GM18951 (cell line): ENCODE results near the gene FITM1.

Experiments used
- POLR2A ChIP-seq: IDR thresholded peaks from 4 replicates; pipeline ENCODE4 v1.6.1; 2011; ENCODE audit warnings: mild to moderate bottlenecking; ENCODE audit not compliant: insufficient read length, insufficient read depth; ENCODE audit errors: extremely low read depth
- in situ Hi-C: fragments of 300-500 bp; cut with MboI; formaldehyde crosslinking; loops from one replicate; pipeline ENCODE4 v1.12.0; 2022; ENCODE audit warnings: low sequenced_read_pairs, mixed read lengths, inconsistent platforms; ENCODE audit not compliant: unreplicated experiment

Gene FITM1

GRCh38 chr14:24092505-24093206 is 37.8 kb upstream of the FITM1 start:
- TF ChIP-seq POLR2A: no peak
- in situ Hi-C loops: loop anchor here (25.0 kb wide), 1 partner anchor 105 kb away; the partner anchor contains the start of gene DHRS4L2

- TF ChIP-seq POLR2A: no peak
- in situ Hi-C loops: loop anchor here (25.0 kb wide), 1 partner anchor 106 kb away; the partner anchor contains the start of gene DHRS4L2
These were observed 37.1 kb upstream of the FITM1 start for GRCh38 chr14:24093207-24093900.

GRCh38 chr14:24093901-24094840 is 36.3 kb upstream of the FITM1 start, which contains the start of gene PCK2:
TSS of gene PCK2 (plus strand) at chr14:24094311. CDS start at chr14:24094406, 95 bp downstream.
- in situ Hi-C loops: loop anchor here (25.0 kb wide), 1 partner anchor 107 kb away; the partner anchor contains the start of gene DHRS4L2
- TF ChIP-seq POLR2A: peak; percentile 98

DNA sequence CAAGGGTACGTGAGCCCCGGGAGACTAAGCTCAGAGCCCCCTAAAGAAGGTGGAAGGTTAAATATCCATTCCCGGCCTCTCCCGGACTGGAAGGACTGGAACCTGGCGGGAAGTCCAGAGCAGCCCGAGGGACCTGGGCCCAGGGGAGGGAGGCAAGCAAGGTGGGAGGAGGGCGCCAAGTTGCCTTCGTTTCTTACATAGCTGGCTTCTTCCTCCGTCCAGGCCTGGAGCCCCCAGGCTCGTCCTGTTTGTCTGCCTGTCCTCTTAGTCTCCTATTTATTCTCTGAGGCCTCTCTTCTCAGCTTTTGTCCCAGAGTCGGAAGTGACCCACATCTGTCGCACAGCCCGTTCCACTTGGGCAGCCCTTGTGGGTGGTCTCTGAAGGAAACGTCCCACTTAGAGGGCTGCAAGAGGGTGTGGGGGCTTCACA is 35.6 kb upstream of the FITM1 start:
- in situ Hi-C loops: loop anchor here (25.0 kb wide), 1 partner anchor 108 kb away; the partner anchor contains the start of gene DHRS4L2

DNA sequence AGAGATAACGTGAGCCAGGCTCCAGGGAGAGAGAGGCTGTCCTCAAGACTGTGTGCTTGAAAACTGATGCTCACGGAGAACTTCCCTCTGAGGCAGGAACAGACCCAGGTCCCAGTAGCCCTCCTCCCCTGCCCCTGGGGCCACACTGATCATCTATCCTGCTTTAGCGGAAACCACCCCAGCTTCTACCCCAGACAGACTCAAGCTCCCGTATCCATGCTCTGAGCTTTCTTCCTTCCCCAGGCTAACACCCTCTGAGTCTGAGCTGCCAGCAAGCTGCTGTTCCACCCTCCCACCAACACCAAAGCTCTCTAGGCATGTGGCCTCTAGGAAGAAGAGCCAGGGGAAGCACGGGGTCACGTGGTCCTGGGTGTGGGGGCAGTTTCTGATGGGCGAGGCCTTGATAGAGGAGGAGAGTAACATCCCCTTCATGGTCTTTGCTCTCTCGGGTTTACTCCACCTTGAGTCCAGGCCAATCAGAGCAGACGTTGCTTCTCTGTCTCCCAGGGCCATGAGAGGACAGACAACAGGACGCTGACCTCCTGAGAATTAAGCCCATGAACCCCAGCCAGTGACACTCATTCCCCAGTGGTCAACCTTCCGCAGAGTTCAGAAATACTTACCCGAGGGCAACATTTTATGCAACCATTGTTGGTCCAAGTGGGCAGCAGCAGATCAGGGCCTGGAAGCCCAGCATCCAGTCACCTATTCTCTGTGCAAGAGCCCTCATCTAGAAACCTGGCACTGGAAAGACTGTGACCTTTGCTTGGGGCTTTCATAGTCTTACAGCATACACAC is 35.0 kb upstream of the FITM1 start:
- in situ Hi-C loops: loop anchor here (25.0 kb wide), 1 partner anchor 108 kb away; the partner anchor contains the start of gene DHRS4L2
- peak; percentile 97 for TF ChIP-seq POLR2A

More for the DNA sequence above, 35.6 kb upstream of the FITM1 start:
- TF ChIP-seq POLR2A: no peak

DNA sequence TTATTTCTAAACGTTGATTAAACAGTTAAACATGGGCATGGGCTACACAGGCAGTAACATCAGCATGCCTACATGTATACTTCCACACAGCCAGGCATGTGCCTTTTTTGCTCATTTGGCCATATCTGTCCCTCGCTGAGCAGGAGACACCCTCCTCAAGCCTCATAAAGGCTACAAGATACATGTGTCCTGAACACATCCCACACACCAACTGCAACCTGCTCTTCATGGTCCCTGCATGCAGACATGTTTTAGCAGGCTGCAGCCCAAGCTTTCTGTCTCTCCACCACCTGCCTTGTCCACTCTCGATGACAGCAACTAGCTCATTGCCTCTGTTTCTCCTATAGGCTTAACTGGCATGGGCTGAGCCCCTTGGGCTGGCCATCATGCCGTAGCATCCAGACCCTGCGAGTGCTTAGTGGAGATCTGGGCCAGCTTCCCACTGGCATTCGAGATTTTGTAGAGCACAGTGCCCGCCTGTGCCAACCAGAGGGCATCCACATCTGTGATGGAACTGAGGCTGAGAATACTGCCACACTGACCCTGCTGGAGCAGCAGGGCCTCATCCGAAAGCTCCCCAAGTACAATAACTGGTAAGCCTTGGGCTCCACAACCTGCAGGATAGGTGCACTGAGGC is 33.8 kb upstream of the FITM1 start:
- in situ Hi-C loops: loop anchor here (25.0 kb wide), 1 partner anchor 109 kb away; the partner anchor contains the start of gene DHRS4L2
- TF ChIP-seq POLR2A: no peak

DNA sequence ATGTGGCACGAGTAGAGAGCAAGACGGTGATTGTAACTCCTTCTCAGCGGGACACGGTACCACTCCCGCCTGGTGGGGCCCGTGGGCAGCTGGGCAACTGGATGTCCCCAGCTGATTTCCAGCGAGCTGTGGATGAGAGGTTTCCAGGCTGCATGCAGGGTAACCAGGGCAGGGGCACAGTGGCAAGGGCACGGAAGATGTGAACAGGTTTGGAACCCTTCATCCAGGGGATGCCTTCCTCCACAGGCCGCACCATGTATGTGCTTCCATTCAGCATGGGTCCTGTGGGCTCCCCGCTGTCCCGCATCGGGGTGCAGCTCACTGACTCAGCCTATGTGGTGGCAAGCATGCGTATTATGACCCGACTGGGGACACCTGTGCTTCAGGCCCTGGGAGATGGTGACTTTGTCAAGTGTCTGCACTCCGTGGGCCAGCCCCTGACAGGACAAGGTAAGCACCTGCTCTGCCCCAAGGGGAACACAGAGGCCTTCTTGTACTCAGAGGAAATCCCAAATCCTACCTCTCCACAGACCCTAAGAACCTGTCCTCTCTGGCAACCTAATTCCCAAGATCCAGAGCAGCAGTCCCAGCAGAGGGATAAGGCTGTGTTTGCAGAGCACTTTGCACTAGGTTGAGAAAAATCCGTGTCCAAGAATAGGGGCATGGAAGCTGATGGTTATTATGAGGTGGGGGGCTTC is 32.1 kb upstream of the FITM1 start:
- in situ Hi-C loops: loop anchor here (25.0 kb wide), 1 partner anchor 111 kb away; the partner anchor contains the start of gene DHRS4L2
- TF ChIP-seq POLR2A: no peak

DNA sequence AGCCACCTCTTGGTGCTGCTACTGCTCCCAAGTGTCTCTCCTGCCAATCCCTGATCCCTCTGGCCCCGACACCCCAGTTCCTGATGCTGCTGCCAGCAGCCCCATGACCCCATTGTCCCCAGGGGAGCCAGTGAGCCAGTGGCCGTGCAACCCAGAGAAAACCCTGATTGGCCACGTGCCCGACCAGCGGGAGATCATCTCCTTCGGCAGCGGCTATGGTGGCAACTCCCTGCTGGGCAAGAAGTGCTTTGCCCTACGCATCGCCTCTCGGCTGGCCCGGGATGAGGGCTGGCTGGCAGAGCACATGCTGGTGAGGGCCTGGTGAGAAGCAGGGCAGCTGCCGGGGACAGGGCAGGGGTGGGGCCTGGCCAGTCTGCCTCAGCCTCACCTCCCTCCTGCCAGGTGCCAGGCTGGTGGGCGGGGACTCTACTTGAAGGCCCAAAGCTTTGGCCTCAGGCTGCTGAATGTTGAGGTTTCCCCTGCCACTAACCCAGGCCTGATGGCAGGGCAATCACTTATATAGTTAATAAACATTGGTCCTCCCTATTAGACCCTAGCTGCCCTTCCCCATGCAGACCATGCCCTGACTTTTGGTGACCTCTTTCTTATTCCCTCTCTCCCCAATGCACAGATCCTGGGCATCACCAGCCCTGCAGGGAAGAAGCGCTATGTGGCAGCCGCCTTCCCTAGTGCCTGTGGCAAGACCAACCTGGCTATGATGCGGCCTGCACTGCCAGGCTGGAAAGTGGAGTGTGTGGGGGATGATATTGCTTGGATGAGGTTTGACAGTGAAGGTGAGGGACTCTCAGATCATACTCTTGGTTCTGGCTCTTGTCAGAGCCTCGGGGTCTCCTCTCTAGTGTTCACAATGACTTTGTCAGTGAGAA is 31.3 kb upstream of the FITM1 start:
- in situ Hi-C loops: loop anchor here (25.0 kb wide), 1 partner anchor 112 kb away; the partner anchor contains the start of gene DHRS4L2
- no peak for TF ChIP-seq POLR2A

DNA sequence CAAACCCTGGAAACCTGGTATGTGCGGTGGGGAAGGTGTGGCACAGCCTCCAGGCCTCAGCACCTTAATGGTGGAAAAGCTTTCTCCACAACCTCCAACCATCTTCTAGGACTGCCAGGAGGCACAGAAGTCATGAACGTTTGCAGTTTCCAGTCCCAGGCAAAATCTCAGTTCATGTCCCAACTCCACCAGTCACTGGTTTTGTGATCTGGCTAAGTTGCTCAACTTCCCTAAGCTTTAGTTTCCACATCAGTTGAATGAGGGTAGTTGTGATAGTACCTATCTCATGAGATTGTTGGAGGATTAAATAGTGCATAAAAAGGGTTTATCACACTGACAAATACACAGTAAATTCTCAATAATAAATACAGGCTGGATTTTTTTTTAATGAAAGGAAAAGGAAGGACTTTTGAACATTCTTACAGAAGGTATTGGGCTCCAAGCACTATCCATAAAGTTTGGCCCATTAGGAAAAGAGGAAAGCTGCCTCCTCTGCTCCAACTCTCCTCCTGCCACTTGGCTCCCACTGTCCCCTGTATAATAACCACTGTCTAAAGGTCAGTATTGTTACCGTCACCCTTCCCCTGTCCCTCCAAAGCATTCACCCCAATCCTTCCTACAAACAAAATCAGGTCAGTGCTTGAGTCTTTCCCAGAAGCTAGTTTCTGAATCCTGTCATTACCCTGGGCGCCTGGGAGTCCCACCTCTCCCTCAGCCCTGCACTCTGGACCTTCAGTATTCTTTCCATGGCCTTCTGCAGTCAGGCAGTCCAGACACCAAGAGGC is 30.1 kb upstream of the FITM1 start:
- in situ Hi-C loops: no loop called here
- TF ChIP-seq POLR2A: no peak
